Ishikawa (cell line): ENCODE data around the gene TMEM219.

Source experiments
- CEBPB ChIP-seq: IDR thresholded peaks from 2 replicates; pipeline ENCODE4 v1.6.1; 2012
- CREB1 ChIP-seq: IDR thresholded peaks from 2 replicates; pipeline ENCODE4 v1.6.1; 2012; ENCODE audit warnings: low read depth
- EGR1 ChIP-seq: IDR thresholded peaks from 2 replicates; pipeline ENCODE4 v1.6.1; 2012
- EP300 ChIP-seq: IDR thresholded peaks from 2 replicates; pipeline ENCODE4 v1.6.1; 2012; ENCODE audit warnings: borderline replicate concordance
- FOXM1 ChIP-seq: IDR thresholded peaks from 2 replicates; pipeline ENCODE4 v1.6.1; 2012; ENCODE audit warnings: low read depth, borderline replicate concordance
- NFIC ChIP-seq: IDR thresholded peaks from 2 replicates; pipeline ENCODE4 v1.6.1; 2012
- RAD21 ChIP-seq: IDR thresholded peaks from 2 replicates; pipeline ENCODE4 v1.6.1; 2012; ENCODE audit warnings: low read depth
- TAF1 ChIP-seq: IDR thresholded peaks from 2 replicates; pipeline ENCODE4 v1.6.1; 2012; ENCODE audit warnings: low read depth, mild to moderate bottlenecking
- TCF12 ChIP-seq: IDR thresholded peaks from 2 replicates; pipeline ENCODE4 v1.6.1; 2012; ENCODE audit warnings: low read depth
- TEAD4 ChIP-seq: IDR thresholded peaks from 2 replicates; pipeline ENCODE4 v1.6.1; 2012
- YY1 ChIP-seq: IDR thresholded peaks from 2 replicates; pipeline ENCODE4 v1.6.1; 2012; ENCODE audit warnings: low read depth
- ZBTB7A ChIP-seq: IDR thresholded peaks from 2 replicates; pipeline ENCODE4 v1.6.1; 2012; ENCODE audit warnings: low read depth
- TF ChIP-seq, protein P1 (sequence below): IDR thresholded peaks from 2 replicates; pipeline ENCODE4 v1.6.1; 2012
- TF ChIP-seq, protein P2 (sequence below): IDR thresholded peaks from 2 replicates; pipeline ENCODE4 v1.6.1; 2012
- TF ChIP-seq, protein P3 (sequence below): IDR thresholded peaks from 2 replicates; pipeline ENCODE4 v1.6.1; 2012; ENCODE audit warnings: low read depth, mild to moderate bottlenecking

The TMEM219 gene

DNA sequence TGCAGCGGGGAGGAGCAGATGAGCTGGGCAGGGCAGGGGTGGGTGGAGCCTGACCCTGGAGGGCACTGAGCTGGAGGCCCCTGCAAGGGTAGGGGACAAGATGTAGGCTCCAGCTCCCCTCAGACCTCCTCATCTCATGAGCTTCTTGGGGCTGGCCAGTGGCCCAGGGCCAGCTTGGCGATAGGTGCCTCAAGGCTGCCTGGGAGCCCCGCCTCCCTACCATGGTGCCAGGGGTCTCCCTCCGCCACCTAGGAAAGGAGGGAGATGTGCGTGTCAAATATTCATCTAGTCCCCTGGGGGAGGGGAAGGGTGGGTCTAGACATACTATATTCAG, 29.7 kb downstream of the TMEM219 start:
- TF ChIP-seq NFIC, result no peak
- TF ChIP-seq EGR1, result no peak
- TF ChIP-seq TCF12, result no peak
- no peak for TF ChIP-seq ZBTB7A
- no peak for TF ChIP-seq CEBPB
- no peak for TF ChIP-seq EP300
- TF ChIP-seq, protein P1, sequence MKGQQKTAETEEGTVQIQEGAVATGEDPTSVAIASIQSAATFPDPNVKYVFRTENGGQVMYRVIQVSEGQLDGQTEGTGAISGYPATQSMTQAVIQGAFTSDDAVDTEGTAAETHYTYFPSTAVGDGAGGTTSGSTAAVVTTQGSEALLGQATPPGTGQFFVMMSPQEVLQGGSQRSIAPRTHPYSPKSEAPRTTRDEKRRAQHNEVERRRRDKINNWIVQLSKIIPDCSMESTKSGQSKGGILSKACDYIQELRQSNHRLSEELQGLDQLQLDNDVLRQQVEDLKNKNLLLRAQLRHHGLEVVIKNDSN, result no peak

DNA sequence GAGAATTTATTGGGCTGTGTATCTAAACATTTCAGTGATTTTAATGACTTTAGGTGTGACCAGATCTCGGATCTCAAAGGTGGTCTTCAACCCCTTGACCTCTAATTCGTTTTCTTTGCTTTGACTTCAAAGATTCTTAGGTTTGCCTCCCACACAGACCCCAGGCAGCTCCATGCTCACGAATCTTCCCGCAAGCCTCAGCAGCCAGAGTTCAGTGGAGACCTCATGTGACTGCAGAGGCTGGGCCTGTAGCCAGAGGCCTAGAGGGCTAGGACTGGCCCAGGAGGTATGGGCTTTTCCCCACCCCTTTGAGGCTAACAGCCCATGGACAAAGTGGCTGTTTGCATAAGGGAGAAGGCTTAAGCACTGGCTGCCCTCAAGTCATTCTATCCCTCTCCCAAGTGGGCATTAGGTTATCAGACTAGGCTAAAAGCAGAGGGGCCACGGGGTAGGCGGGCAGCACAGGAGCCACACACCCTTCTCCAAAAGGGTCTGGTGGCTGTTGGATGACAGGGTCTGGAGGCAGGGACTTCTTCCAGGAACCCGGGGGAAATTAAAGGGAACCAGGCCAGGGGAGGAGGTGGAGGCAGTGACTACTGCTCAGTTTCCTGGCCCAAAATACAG, 30.6 kb downstream of the TMEM219 start:
- TF ChIP-seq CREB1, result no peak
- TF ChIP-seq, protein P1, result no peak
- no peak for TF ChIP-seq TCF12
- no peak for TF ChIP-seq EP300
- no peak for TF ChIP-seq YY1
- TF ChIP-seq TAF1, result no peak
- TF ChIP-seq FOXM1, result no peak
- TF ChIP-seq, protein P2, sequence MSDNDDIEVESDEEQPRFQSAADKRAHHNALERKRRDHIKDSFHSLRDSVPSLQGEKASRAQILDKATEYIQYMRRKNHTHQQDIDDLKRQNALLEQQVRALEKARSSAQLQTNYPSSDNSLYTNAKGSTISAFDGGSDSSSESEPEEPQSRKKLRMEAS, result no peak
- no peak for TF ChIP-seq CEBPB
- no peak for TF ChIP-seq TEAD4

DNA sequence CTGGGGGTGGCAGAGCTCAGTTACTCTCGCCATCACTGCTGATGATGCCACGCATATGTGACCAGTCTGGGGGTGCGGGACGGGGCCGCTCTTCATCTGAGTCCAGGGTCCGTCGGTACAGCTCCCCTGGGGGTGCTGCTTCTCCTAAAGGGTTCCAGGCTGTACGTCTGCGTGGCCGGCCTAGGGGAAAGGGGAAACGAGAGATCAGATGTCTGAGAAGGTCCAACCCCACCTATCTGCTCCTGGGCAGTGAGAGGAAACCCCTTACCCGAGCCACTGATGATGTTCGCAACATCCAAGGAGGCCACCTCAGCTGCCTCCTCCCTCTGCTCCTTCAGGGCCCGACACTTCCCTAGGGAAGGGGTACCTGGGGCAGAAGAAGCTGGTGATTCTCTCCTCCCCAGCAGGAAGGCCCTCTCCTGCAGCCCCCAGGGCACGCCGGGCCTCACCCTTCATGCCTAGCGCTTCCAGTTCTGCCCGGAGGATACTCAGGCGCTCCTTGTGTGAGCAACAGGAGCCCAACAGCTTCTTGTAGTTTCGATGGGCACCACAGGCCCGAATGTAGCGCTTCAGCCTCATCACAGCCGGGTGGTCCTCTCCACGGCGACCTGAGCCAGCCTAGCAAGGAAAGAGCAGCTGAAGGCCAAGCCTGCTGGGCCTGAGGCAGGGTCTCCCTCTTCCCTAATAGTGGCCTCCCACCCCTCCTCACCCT, 31.5 kb downstream of the TMEM219 start:
- TF ChIP-seq RAD21 (no peak), ZBTB7A (no peak)

DNA sequence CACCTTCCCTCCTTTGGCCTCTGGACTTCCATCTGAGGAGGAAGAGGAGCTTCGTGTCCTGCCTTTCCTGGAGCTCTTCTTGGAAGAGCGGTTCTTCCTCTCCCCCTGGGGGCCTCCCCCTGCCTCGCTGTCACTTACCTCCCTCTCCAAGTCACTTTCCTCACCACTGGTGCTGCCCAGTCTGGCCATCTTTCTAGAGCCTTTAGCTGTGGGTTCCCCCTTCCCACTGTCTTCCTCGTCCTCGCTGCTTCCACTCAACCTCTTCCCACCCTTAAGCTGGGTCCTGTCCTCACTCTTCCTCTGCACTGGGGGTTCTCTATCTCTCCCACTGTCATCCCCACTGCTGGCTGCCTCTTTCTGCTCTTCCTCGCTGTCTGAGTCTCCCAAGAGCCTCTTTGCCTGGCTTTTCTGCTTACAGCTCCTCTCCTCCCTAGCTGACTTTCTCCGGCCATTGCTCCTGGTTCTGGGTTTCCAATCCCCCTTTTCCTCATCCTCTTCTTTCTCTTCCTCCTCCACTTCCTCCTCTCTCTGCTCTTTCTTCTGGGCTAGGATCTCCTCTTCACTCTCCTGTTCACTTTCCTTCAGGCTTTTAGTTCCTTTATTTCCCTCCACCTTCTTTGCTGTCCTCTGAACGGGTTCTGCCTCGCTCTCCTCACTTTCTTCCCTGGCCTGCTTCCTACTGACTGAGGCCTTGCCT, 32.2 kb downstream of the TMEM219 start:
- no peak for TF ChIP-seq RAD21
- TF ChIP-seq TAF1, result no peak
- no peak for TF ChIP-seq EP300
- no peak for TF ChIP-seq TEAD4
- TF ChIP-seq, protein P3, sequence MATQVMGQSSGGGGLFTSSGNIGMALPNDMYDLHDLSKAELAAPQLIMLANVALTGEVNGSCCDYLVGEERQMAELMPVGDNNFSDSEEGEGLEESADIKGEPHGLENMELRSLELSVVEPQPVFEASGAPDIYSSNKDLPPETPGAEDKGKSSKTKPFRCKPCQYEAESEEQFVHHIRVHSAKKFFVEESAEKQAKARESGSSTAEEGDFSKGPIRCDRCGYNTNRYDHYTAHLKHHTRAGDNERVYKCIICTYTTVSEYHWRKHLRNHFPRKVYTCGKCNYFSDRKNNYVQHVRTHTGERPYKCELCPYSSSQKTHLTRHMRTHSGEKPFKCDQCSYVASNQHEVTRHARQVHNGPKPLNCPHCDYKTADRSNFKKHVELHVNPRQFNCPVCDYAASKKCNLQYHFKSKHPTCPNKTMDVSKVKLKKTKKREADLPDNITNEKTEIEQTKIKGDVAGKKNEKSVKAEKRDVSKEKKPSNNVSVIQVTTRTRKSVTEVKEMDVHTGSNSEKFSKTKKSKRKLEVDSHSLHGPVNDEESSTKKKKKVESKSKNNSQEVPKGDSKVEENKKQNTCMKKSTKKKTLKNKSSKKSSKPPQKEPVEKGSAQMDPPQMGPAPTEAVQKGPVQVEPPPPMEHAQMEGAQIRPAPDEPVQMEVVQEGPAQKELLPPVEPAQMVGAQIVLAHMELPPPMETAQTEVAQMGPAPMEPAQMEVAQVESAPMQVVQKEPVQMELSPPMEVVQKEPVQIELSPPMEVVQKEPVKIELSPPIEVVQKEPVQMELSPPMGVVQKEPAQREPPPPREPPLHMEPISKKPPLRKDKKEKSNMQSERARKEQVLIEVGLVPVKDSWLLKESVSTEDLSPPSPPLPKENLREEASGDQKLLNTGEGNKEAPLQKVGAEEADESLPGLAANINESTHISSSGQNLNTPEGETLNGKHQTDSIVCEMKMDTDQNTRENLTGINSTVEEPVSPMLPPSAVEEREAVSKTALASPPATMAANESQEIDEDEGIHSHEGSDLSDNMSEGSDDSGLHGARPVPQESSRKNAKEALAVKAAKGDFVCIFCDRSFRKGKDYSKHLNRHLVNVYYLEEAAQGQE, result no peak
- no peak for TF ChIP-seq NFIC
- TF ChIP-seq, protein P1, result no peak
- TF ChIP-seq EGR1, result no peak
- TF ChIP-seq CREB1, result no peak
- TF ChIP-seq TCF12, result no peak
- TF ChIP-seq CEBPB, result no peak
- TF ChIP-seq, protein P2, result no peak
- no peak for TF ChIP-seq YY1
- TF ChIP-seq FOXM1, result no peak
- no peak for TF ChIP-seq ZBTB7A

DNA sequence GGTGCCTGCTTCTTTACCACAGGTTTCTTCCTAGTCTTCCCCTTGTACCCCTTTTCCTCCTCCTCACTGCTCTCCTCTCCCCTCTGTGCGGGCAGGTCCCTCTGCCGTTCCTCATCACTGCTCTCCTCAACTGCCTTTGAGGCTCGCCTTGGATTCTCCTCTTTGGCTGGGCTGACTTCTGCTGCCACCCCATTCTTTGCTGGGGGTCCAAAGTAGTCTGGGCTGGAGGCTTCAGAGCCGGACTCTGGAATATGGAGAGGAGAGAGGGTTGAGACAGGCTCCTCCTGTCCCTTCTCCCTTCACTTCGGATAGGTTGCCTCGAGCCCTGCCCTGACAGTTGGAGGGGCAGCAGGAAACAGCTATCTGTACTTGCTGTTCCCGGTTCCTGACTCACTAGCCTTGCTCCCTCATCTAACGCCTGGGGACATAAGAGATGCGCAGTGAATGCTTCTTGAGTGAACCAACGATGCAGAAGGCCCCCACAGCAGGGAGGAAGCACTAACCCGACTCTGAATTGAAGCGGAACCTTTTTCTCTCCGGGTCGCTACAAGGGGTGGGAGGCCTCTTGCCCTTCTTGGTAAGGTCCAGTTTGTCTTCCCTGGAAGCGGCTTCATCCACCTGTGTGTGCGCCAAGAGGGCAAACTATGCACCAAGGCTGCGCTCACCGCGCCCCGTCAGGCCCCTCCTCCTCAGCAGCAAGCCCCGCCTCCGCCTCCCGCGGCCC, 32.9 kb downstream of the TMEM219 start:
- no peak for TF ChIP-seq EP300
- TF ChIP-seq ZBTB7A, result no peak
- no peak for TF ChIP-seq YY1
- TF ChIP-seq CEBPB, result no peak
- TF ChIP-seq TCF12, result no peak
- TF ChIP-seq RAD21, result no peak

DNA sequence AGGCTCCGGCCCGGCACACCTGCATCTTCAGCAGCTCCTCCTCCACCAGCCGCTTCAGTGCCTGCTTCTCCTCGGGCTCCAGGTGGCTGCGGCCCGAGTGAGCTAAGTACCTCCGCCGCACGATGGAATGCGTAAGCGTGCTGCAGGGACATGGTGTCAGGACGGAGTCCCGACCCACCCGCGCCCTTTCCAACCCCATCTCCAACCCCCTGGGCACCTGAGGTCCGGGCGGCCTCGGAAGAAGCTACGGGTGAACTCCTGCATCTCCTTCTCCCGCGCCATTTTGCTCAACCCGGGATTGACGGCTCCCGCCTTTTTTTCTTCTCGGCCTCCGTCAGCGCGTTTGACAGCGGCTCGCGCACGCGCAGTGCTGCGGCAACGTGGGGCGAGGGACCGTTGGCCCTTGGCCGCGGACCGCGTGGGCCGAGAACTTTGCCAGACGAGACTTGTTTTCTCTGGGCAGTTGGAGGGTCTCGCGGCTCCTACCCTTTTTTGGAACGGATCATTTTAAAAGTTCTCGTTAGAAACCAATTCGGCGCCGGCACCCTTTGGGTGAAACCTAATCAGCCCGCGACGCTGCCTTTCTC, 33.5 kb downstream of the TMEM219 start, which contains the start of gene HIRIP3:
Gene HIRIP3 (minus strand): TSS at position 294 of the 587 bp plus-strand sequence. CDS start 12 bp downstream, at position 282.
- TF ChIP-seq YY1, result peak; percentile 84
- no peak for TF ChIP-seq TEAD4
- TF ChIP-seq, protein P1, result no peak
- peak; percentile 47; the same call in 1 of the 2 replicates for TF ChIP-seq TCF12
- TF ChIP-seq EP300, result peak; percentile 18; the same call in 1 of the 2 replicates
- TF ChIP-seq, protein P2, result peak; percentile 98
- TF ChIP-seq EGR1, result peak; percentile 9; the same call in 1 of the 2 replicates
